HEK293 (cell line): ENCODE results near the gene ELAVL1.

Experiments used
- CTCF ChIA-PET: fragments of 350-600 bp; formaldehyde crosslinking; extraction: SDS; loops from one replicate; lab custom pipeline; 2021; ENCODE audit warnings: antibody characterized with exemption; lab: Yijun Ruan, JAX
- POLR2A ChIA-PET: fragments of 300-600 bp; formaldehyde crosslinking; extraction: SDS; loops from one replicate; lab custom pipeline; 2020; ENCODE audit warnings: antibody characterized with exemption, inconsistent platforms; lab: Yijun Ruan, JAX
- H3K27ac ChIP-seq: fragments of 200-500 bp; sonication (Bioruptor generic); 2 replicates; pipeline ENCODE4 v1.5.1; 2014; ENCODE audit warnings: low read depth, low read length, control low read depth, inconsistent platforms; ENCODE audit errors: extremely low read depth
- H3K36me3 ChIP-seq, 2 experiments: fragments of 200-500 bp in 1 of 2; sonication (Bioruptor generic) in 1 of 2; 1 replicate in 1 of 2; 2 replicates in 1 of 2; pipeline ENCODE4 v1.5.1; 2014 to 2017; ENCODE audit warnings: inconsistent platforms in 2 of 2, low read length in 2 of 2; ENCODE audit not compliant: control insufficient read depth in 2 of 2, insufficient read depth in 1 of 2
- H3K4me1 ChIP-seq: fragments of 200-500 bp; sonication (Bioruptor generic); 2 replicates; pipeline ENCODE4 v1.5.1; 2014; ENCODE audit warnings: mild to moderate bottlenecking, low read length, inconsistent platforms; ENCODE audit not compliant: control insufficient read depth, insufficient read depth
- H3K4me3 ChIP-seq: 2 replicates; pipeline ENCODE4 v1.5.1; 2011; ENCODE audit warnings: low read depth, mild to moderate bottlenecking, control low read depth, low read length, moderate library complexity
- H3K9me3 ChIP-seq: fragments of 200-500 bp; sonication (Bioruptor generic); 2 replicates; pipeline ENCODE4 v1.5.1; 2014; ENCODE audit warnings: low read depth, low read length, inconsistent platforms; ENCODE audit not compliant: control insufficient read depth, insufficient read depth
- HOXA7 ChIP-seq: sonication (generic); formaldehyde crosslinking; IDR thresholded peaks from 2 replicates; pipeline ENCODE4 v1.8.1; 2022; ENCODE audit warnings: missing genetic modification reagents, borderline replicate concordance
- KLF16 ChIP-seq: fragments of 450-650 bp; formaldehyde crosslinking; IDR thresholded peaks from 2 replicates; pipeline ENCODE4 v1.5.1; 2017; ENCODE audit warnings: missing biosample characterization, missing genetic modification characterization
- KLF7 ChIP-seq: fragments of 450-650 bp; formaldehyde crosslinking; IDR thresholded peaks from 2 replicates; pipeline ENCODE4 v1.5.1; 2016; ENCODE audit warnings: missing biosample characterization, missing genetic modification characterization, borderline replicate concordance
- MYNN ChIP-seq: fragments of 450-650 bp; formaldehyde crosslinking; IDR thresholded peaks from 2 replicates; pipeline ENCODE4 v1.5.1; 2016; ENCODE audit warnings: missing biosample characterization, missing genetic modification characterization, borderline replicate concordance
- SCRT2 ChIP-seq: fragments of 450-650 bp; formaldehyde crosslinking; IDR thresholded peaks from 2 replicates; pipeline ENCODE4 v1.5.1; 2016; ENCODE audit warnings: missing biosample characterization, missing genetic modification characterization
- SP7 ChIP-seq: fragments of 450-650 bp; formaldehyde crosslinking; IDR thresholded peaks from 2 replicates; pipeline ENCODE4 v1.5.1; 2016; ENCODE audit warnings: missing biosample characterization, missing genetic modification characterization
- YY1 ChIP-seq: fragments of 450-650 bp; formaldehyde crosslinking; IDR thresholded peaks from 2 replicates; pipeline ENCODE4 v1.5.1; 2018; ENCODE audit warnings: missing biosample characterization, missing genetic modification characterization
- YY2 ChIP-seq: fragments of 450-650 bp; formaldehyde crosslinking; IDR thresholded peaks from 2 replicates; pipeline ENCODE4 v1.5.1; 2016; ENCODE audit warnings: missing biosample characterization, missing genetic modification characterization
- ZEB2 ChIP-seq: fragments of 450-650 bp; formaldehyde crosslinking; IDR thresholded peaks from 2 replicates; pipeline ENCODE4 v1.5.1; 2016; ENCODE audit warnings: missing biosample characterization, missing genetic modification characterization
- ZFP41 ChIP-seq: fragments of 450-650 bp; formaldehyde crosslinking; IDR thresholded peaks from 2 replicates; pipeline ENCODE4 v1.5.1; 2016; ENCODE audit warnings: missing biosample characterization, missing genetic modification characterization, borderline replicate concordance
- ZNF114 ChIP-seq: fragments of 450-650 bp; formaldehyde crosslinking; IDR thresholded peaks from 2 replicates; pipeline ENCODE4 v1.5.0; 2017; ENCODE audit warnings: missing biosample characterization, missing genetic modification characterization
- ZNF184 ChIP-seq: fragments of 450-650 bp; IDR thresholded peaks from 2 replicates; pipeline ENCODE4 v1.5.1; 2018; ENCODE audit warnings: missing biosample characterization, mild to moderate bottlenecking, missing genetic modification characterization
- ZNF211 ChIP-seq: fragments of 450-650 bp; formaldehyde crosslinking; IDR thresholded peaks from 2 replicates; pipeline ENCODE4 v1.5.1; 2016; ENCODE audit warnings: low read depth, missing biosample characterization, missing genetic modification characterization
- ZNF223 ChIP-seq: fragments of 450-650 bp; formaldehyde crosslinking; IDR thresholded peaks from 2 replicates; pipeline ENCODE4 v1.5.1; 2016; ENCODE audit warnings: missing biosample characterization, missing genetic modification characterization
- ZNF311 ChIP-seq: fragments of 450-650 bp; formaldehyde crosslinking; IDR thresholded peaks from 2 replicates; pipeline ENCODE4 v1.5.1; 2017; ENCODE audit warnings: missing biosample characterization, missing genetic modification characterization, borderline replicate concordance
- ZNF324 ChIP-seq: fragments of 450-650 bp; formaldehyde crosslinking; IDR thresholded peaks from 2 replicates; pipeline ENCODE4 v1.5.1; 2016; ENCODE audit warnings: missing biosample characterization, missing genetic modification characterization
- ZNF423 ChIP-seq: fragments of 450-650 bp; formaldehyde crosslinking; IDR thresholded peaks from 2 replicates; pipeline ENCODE4 v1.5.1; 2016; ENCODE audit warnings: missing biosample characterization, missing genetic modification characterization
- ZNF426 ChIP-seq: fragments of 450-650 bp; formaldehyde crosslinking; IDR thresholded peaks from 2 replicates; pipeline ENCODE4 v1.5.1; 2017; ENCODE audit warnings: missing biosample characterization, missing genetic modification characterization, mild to moderate bottlenecking, inconsistent platforms, moderate library complexity
- ZNF433 ChIP-seq: fragments of 450-650 bp; formaldehyde crosslinking; IDR thresholded peaks from 2 replicates; pipeline ENCODE4 v1.5.1; 2016; ENCODE audit warnings: missing biosample characterization, missing genetic modification characterization, low read depth
- ZNF529 ChIP-seq: fragments of 450-650 bp; formaldehyde crosslinking; IDR thresholded peaks from 2 replicates; pipeline ENCODE4 v1.5.1; 2017; ENCODE audit warnings: missing genetic modification characterization, missing biosample characterization; ENCODE audit not compliant: insufficient replicate concordance
- ZNF530 ChIP-seq: fragments of 450-650 bp; formaldehyde crosslinking; IDR thresholded peaks from 2 replicates; pipeline ENCODE4 v1.5.1; 2016; ENCODE audit warnings: low read depth, missing biosample characterization, missing genetic modification characterization
- ZNF596 ChIP-seq: fragments of 450-650 bp; IDR thresholded peaks from 2 replicates; pipeline ENCODE4 v1.5.0; 2018; ENCODE audit warnings: missing biosample characterization, mild to moderate bottlenecking, missing genetic modification characterization, moderate library complexity
- ZNF624 ChIP-seq: fragments of 450-650 bp; formaldehyde crosslinking; IDR thresholded peaks from 2 replicates; pipeline ENCODE4 v1.5.1; 2017; ENCODE audit warnings: missing biosample characterization, missing genetic modification characterization
- ZNF670 ChIP-seq: fragments of 450-650 bp; formaldehyde crosslinking; IDR thresholded peaks from 2 replicates; pipeline ENCODE4 v1.5.1; 2016; ENCODE audit warnings: missing biosample characterization, missing genetic modification characterization, low read depth
- ZNF776 ChIP-seq: fragments of 450-650 bp; formaldehyde crosslinking; IDR thresholded peaks from 2 replicates; pipeline ENCODE4 v1.5.0; 2017; ENCODE audit warnings: missing biosample characterization, missing genetic modification characterization, borderline replicate concordance
- TF ChIP-seq, protein P1 (sequence below): fragments of 450-650 bp; formaldehyde crosslinking; IDR thresholded peaks from 2 replicates; pipeline ENCODE4 v1.5.1; 2016; ENCODE audit warnings: missing biosample characterization, missing genetic modification characterization
- TF ChIP-seq, protein P2 (sequence below): fragments of 450-650 bp; formaldehyde crosslinking; IDR thresholded peaks from 2 replicates; pipeline ENCODE4 v1.5.1; 2016; ENCODE audit warnings: missing biosample characterization, missing genetic modification characterization, borderline replicate concordance
- TF ChIP-seq, protein P3 (sequence below): fragments of 450-650 bp; formaldehyde crosslinking; IDR thresholded peaks from 2 replicates; pipeline ENCODE4 v1.5.1; 2016; ENCODE audit warnings: missing biosample characterization, missing genetic modification characterization
- TF ChIP-seq, protein P4 (sequence below): fragments of 450-650 bp; formaldehyde crosslinking; IDR thresholded peaks from 2 replicates; pipeline ENCODE4 v1.5.1; 2016; ENCODE audit warnings: missing biosample characterization, missing genetic modification characterization
- TF ChIP-seq, protein P5 (sequence below): fragments of 450-650 bp; formaldehyde crosslinking; IDR thresholded peaks from 2 replicates; pipeline ENCODE4 v1.5.1; 2016; ENCODE audit warnings: missing biosample characterization, missing genetic modification characterization

ELAVL1 gene

DNA sequence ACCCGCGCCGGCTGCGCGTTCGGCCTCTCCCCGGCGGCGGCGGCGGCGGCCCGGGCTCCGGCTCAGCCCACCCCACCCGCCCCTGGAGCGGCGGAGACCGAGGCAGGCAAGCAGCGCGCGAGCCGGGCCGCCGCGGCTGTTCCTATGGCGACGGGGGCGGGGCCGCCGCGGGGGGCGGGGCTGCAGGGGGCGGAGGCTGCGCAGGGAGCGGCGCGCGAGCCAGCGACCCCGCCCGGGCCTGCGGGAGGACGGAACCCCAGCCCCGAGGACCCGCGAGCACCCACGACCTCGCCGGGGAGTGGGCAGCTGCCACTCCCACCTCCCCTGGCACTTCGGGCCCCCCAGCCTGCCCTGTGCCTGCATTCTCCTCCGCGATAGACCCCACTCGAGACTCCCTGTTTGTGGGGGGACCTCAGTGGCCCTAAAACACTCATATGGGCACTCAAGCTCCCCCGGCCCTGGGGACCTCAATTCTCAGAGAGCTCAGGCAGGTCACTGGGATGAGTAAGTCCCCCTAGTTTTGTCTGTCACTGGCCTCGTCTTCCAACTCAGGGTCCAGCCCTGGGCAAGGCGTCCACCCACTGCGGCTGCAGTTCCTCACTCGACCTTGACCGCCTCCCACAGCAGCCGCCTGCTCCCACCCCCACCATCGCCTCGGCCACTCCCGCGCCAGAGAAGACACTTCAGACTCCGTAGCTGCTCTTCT, 79.3 kb downstream of the ELAVL1 start, which contains the start of gene CTXN1:
TSS of gene CTXN1 (minus strand) at position 115 of the 706 bp plus-strand sequence. CDS start 597 bp downstream, outside the sequence.
- Histone ChIP-seq H3K4me1 (peaks cover 17% of the 10 kb centered on the region), H3K9me3 (no peaks in the 10 kb centered on the region), H3K36me3 (peaks cover 6 to 36% of the 10 kb centered on the region in 2 experiments; a peak in 2 of 3 replicates), H3K4me3 (peak within 1 kb of the TSS; percentile 33), H3K27ac (peak within 1 kb of the TSS; percentile 48; the same call in 1 of the 2 replicates)
- ChIA-PET POLR2A (interaction anchor here (0.6 to 1.6 kb wide), 4 partner anchors 8 to 321 kb away, joined by 3 to 5 read pairs (median 4); partner anchors contain the start of gene TIMM44), CTCF (interaction anchor here (0.5 to 2.2 kb wide), 7 partner anchors 9 to 1546 kb away, joined by 3 to 11 read pairs (median 4); partner anchors contain the start of gene TIMM44)
- TF ChIP-seq ZNF433 (tag by site-specific recombination) (no peak), YY2 (no peak), ZNF211 (tag by site-specific recombination) (no peak), HOXA7 (CRISPR knock-in tag) (no peak), ZNF529 (tag by site-specific recombination) (no peak), SP7 (tag by site-specific recombination) (peak; percentile 26; the same call in 1 of the 2 replicates), ZNF426 (tag by site-specific recombination) (no peak), KLF7 (tag by site-specific recombination) (no peak), ZNF530 (tag by site-specific recombination) (no peak), ZNF114 (no peak), ZNF184 (tag by site-specific recombination) (no peak), ZEB2 (tag by site-specific recombination) (no peak), ZNF776 (no peak), ZNF324 (tag by site-specific recombination) (no peak), KLF16 (tag by site-specific recombination) (peak; percentile 55; the same call in 1 of the 2 replicates), SCRT2 (tag by site-specific recombination) (no peak), ZNF596 (tag by site-specific recombination) (no peak), ZNF624 (tag by site-specific recombination) (no peak), ZNF311 (tag by site-specific recombination) (no peak), ZNF423 (tag by site-specific recombination) (no peak), YY1 (no peak), ZNF223 (tag by site-specific recombination) (no peak), ZNF670 (tag by site-specific recombination) (no peak), ZFP41 (no peak), MYNN (no peak)
- TF ChIP-seq, protein P1, sequence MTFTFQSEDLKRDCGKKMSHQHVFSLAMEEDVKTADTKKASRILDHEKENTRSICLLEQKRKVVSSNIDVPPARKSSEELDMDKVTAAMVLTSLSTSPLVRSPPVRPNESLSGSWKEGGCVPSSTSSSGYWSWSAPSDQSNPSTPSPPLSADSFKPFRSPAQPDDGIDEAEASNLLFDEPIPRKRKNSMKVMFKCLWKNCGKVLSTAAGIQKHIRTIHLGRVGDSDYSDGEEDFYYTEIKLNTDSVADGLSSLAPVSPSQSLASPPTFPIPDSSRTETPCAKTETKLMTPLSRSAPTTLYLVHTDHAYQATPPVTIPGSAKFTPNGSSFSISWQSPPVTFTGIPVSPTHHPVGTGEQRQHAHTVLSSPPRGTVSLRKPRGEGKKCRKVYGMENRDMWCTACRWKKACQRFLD, result no peak
- TF ChIP-seq, protein P2, sequence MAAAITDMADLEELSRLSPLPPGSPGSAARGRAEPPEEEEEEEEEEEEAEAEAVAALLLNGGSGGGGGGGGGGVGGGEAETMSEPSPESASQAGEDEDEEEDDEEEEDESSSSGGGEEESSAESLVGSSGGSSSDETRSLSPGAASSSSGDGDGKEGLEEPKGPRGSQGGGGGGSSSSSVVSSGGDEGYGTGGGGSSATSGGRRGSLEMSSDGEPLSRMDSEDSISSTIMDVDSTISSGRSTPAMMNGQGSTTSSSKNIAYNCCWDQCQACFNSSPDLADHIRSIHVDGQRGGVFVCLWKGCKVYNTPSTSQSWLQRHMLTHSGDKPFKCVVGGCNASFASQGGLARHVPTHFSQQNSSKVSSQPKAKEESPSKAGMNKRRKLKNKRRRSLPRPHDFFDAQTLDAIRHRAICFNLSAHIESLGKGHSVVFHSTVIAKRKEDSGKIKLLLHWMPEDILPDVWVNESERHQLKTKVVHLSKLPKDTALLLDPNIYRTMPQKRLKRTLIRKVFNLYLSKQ, result no peak
- TF ChIP-seq, protein P3, sequence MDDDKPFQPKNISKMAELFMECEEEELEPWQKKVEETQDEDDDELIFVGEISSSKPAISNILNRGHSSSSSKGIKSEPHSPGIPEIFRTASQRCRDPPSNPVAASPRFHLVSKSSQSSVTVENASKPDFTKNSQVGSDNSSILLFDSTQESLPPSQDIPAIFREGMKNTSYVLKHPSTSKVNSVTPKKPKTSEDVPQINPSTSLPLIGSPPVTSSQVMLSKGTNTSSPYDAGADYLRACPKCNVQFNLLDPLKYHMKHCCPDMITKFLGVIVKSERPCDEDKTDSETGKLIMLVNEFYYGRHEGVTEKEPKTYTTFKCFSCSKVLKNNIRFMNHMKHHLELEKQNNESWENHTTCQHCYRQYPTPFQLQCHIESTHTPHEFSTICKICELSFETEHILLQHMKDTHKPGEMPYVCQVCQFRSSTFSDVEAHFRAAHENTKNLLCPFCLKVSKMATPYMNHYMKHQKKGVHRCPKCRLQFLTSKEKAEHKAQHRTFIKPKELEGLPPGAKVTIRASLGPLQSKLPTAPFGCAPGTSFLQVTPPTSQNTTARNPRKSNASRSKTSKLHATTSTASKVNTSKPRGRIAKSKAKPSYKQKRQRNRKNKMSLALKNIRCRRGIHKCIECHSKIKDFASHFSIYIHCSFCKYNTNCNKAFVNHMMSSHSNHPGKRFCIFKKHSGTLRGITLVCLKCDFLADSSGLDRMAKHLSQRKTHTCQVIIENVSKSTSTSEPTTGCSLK (tag by site-specific recombination), result no peak
- TF ChIP-seq, protein P4, sequence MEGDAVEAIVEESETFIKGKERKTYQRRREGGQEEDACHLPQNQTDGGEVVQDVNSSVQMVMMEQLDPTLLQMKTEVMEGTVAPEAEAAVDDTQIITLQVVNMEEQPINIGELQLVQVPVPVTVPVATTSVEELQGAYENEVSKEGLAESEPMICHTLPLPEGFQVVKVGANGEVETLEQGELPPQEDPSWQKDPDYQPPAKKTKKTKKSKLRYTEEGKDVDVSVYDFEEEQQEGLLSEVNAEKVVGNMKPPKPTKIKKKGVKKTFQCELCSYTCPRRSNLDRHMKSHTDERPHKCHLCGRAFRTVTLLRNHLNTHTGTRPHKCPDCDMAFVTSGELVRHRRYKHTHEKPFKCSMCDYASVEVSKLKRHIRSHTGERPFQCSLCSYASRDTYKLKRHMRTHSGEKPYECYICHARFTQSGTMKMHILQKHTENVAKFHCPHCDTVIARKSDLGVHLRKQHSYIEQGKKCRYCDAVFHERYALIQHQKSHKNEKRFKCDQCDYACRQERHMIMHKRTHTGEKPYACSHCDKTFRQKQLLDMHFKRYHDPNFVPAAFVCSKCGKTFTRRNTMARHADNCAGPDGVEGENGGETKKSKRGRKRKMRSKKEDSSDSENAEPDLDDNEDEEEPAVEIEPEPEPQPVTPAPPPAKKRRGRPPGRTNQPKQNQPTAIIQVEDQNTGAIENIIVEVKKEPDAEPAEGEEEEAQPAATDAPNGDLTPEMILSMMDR (tag by site-specific recombination), result no peak
- TF ChIP-seq, protein P5, sequence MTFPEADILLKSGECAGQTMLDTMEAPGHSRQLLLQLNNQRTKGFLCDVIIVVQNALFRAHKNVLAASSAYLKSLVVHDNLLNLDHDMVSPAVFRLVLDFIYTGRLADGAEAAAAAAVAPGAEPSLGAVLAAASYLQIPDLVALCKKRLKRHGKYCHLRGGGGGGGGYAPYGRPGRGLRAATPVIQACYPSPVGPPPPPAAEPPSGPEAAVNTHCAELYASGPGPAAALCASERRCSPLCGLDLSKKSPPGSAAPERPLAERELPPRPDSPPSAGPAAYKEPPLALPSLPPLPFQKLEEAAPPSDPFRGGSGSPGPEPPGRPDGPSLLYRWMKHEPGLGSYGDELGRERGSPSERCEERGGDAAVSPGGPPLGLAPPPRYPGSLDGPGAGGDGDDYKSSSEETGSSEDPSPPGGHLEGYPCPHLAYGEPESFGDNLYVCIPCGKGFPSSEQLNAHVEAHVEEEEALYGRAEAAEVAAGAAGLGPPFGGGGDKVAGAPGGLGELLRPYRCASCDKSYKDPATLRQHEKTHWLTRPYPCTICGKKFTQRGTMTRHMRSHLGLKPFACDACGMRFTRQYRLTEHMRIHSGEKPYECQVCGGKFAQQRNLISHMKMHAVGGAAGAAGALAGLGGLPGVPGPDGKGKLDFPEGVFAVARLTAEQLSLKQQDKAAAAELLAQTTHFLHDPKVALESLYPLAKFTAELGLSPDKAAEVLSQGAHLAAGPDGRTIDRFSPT (tag by site-specific recombination), result no peak
